K562 (cell line): ENCODE results near the gene TRIM47. TPM values are rescaled to one million over a fixed set of nuclear protein-coding genes. Genes with fewer than 3 reads are reported as not detected.

ENCODE experiments used
- BRD4 ChIP-seq: fragments of 200-600 bp; sonication (generic); IDR thresholded peaks from 2 replicates; pipeline ENCODE4 v1.6.1; 2017; ENCODE audit warnings: inconsistent platforms
- E2F5 ChIP-seq: sonication (generic); formaldehyde crosslinking; IDR thresholded peaks from 2 replicates; pipeline ENCODE4 v1.8.0; 2022; ENCODE audit warnings: mild to moderate bottlenecking, missing genetic modification reagents
- FOXK1 ChIP-seq: sonication (generic); formaldehyde crosslinking; IDR thresholded peaks from 2 replicates; pipeline ENCODE4 v1.8.0; 2022; ENCODE audit warnings: missing genetic modification reagents, mild to moderate bottlenecking, borderline replicate concordance
- HOXB6 ChIP-seq: fragments of 250-450 bp; sonication (Bioruptor Pico); IDR thresholded peaks from 2 replicates; pipeline ENCODE4 v1.5.1; 2022; ENCODE audit warnings: mild to moderate bottlenecking, borderline replicate concordance
- IRF1 ChIP-seq: sonication (generic); formaldehyde crosslinking; IDR thresholded peaks from 2 replicates; pipeline ENCODE4 v1.8.0; 2022; ENCODE audit warnings: missing genetic modification reagents, mild to moderate bottlenecking, borderline replicate concordance
- NCOR1 ChIP-seq: fragments of 450-650 bp; IDR thresholded peaks from 2 replicates; pipeline ENCODE4 v1.6.1; 2016; ENCODE audit warnings: mild to moderate bottlenecking, moderate library complexity
- NFE2 ChIP-seq: IDR thresholded peaks from 2 replicates; pipeline ENCODE4 v1.6.1; 2014; ENCODE audit warnings: antibody characterized with exemption, low read depth
- NFIC ChIP-seq: fragments of 450-650 bp; IDR thresholded peaks from 2 replicates; pipeline ENCODE4 v1.6.1; 2017; ENCODE audit warnings: mild to moderate bottlenecking, inconsistent platforms
- RNF219 ChIP-seq: fragments of 250-450 bp; sonication (Bioruptor Pico); IDR thresholded peaks from 2 replicates; pipeline ENCODE4 v1.5.0; 2022; ENCODE audit warnings: mild to moderate bottlenecking
- ZNF586 ChIP-seq: fragments of 450-650 bp; formaldehyde crosslinking; conservative IDR thresholded peaks from 2 replicates; pipeline ENCODE4 v1.4.0; 2020; ENCODE audit warnings: mild to moderate bottlenecking, moderate library complexity
- polyA plus RNA-seq, 8 experiments: library from polyadenylated mRNA; depleted of rRNA in 4 of 8; stranded (reverse) in 5 of 8; unstranded in 3 of 8; fragments of >200 nt; fragmentation: Nextera tagmentation in 2 of 8; fragmentation: Illumina TruSeq in 1 of 8; extraction: Ambion mirVana in 2 of 8; extraction: Trizol in 1 of 8; gene quantifications; 2 replicates each; pipeline versions ENCODE4 v1.2.1 to v1.2.3, GENCODE V29; 2011 to 2014; ENCODE audit warnings: inconsistent platforms in 1 of 8, missing spikeins in 1 of 8
- total RNA-seq, 7 experiments: library from RNA; depleted of rRNA in 6 of 7; stranded (reverse); fragments of >200 nt in 6 of 7; fragmentation: Illumina TruSeq in 2 of 7; extraction: Trizol in 2 of 7; gene quantifications; 2 replicates each; pipeline versions ENCODE4 v1.2.1 to v1.2.3, GENCODE V29; 2011 to 2021; ENCODE audit warnings: low replicate concordance in 1 of 7

Gene TRIM47
- total and polyA plus RNA-seq, 9 of the 15 experiments (the other 6 are each of a cell fraction or from before 2014, with no cell fraction given): 0.56 to 6.1 (median 3.2) TPM

- TF ChIP-seq ZNF586 (CRISPR knock-in tag): no peak
- no peak for TF ChIP-seq HOXB6 (CRISPR knock-in tag)
- 0 out of 2 replicates have a peak, but pooled peaks have one; percentile 42 for TF ChIP-seq RNF219 (CRISPR knock-in tag)
- no peak for TF ChIP-seq BRD4
- TF ChIP-seq NFE2: no peak
- peak; percentile 43; the same call in 1 of the 2 replicates for TF ChIP-seq NFIC
- no peak for TF ChIP-seq IRF1 (CRISPR knock-in tag)
- TF ChIP-seq E2F5 (CRISPR knock-in tag): no peak
- 0 out of 2 replicates have a peak, but pooled peaks have one; percentile 31 for TF ChIP-seq FOXK1 (CRISPR knock-in tag)
- TF ChIP-seq NCOR1: peak; percentile 73
Observed at GRCh38 chr17:75845058-75845711, 33.2 kb downstream of the TRIM47 start (continued).
